Karpas-422 (cell line): ENCODE results near the gene MIEN1. TPM values are rescaled to one million over a fixed set of nuclear protein-coding genes. Genes with fewer than 3 reads are reported as not detected.

ENCODE experiments used
- DNase-seq: peaks from one replicate; pipeline ENCODE4 v3.0.0-alpha.2; 2015
- H2AFZ ChIP-seq: fragments of 200-600 bp; sonication (generic); 2 replicates; pipeline ENCODE4 v1.6.1; 2014; ENCODE audit warnings: antibody characterized with exemption, low read length, mixed read lengths
- H3K27ac ChIP-seq: fragments of 200-600 bp; sonication (generic); 2 replicates; pipeline ENCODE4 v1.5.1; 2014; ENCODE audit warnings: mild to moderate bottlenecking, low read length, moderate library complexity
- H3K27me3 ChIP-seq: fragments of 200-600 bp; sonication (generic); 2 replicates; pipeline ENCODE4 v1.6.1; 2014; ENCODE audit warnings: low read length, mixed read lengths
- H3K36me3 ChIP-seq: fragments of 200-600 bp; sonication (generic); 2 replicates; pipeline ENCODE4 v1.6.1; 2014; ENCODE audit warnings: low read length, mixed read lengths; ENCODE audit not compliant: insufficient read depth
- H3K4me1 ChIP-seq: fragments of 200-600 bp; sonication (generic); 2 replicates; pipeline ENCODE4 v1.6.1; 2014; ENCODE audit warnings: mild to moderate bottlenecking, low read length, mixed read lengths
- H3K4me2 ChIP-seq: fragments of 200-600 bp; sonication (generic); 2 replicates; pipeline ENCODE4 v1.6.1; 2014; ENCODE audit warnings: low read length, low read depth, mild to moderate bottlenecking; ENCODE audit not compliant: poor library complexity, severe bottlenecking
- H3K4me3 ChIP-seq: fragments of 200-600 bp; sonication (generic); 2 replicates; pipeline ENCODE4 v1.5.1; 2014; ENCODE audit warnings: mild to moderate bottlenecking, antibody characterized with exemption, low read length, mixed read lengths
- H3K79me2 ChIP-seq: fragments of 200-600 bp; sonication (generic); 2 replicates; pipeline ENCODE4 v1.6.1; 2014; ENCODE audit warnings: mild to moderate bottlenecking, low read length, mixed read lengths
- H3K9ac ChIP-seq: fragments of 200-600 bp; sonication (generic); 2 replicates; pipeline ENCODE4 v1.6.0; 2014; ENCODE audit warnings: low read length
- H3K9me2 ChIP-seq: fragments of 200-600 bp; sonication (generic), shearing (Covaris generic); replicated peaks from 2 replicates; pipeline ENCODE4 v1.6.0; 2014; ENCODE audit warnings: mild to moderate bottlenecking, low read length, moderate library complexity; ENCODE audit not compliant: insufficient read depth
- H3K9me3 ChIP-seq: fragments of 300-700, 200-600 bp; sonication (generic); 2 replicates; pipeline ENCODE4 v1.6.1; 2014; ENCODE audit warnings: low read length, mixed read lengths
- H4K20me1 ChIP-seq: fragments of 200-600 bp; sonication (generic); 2 replicates; pipeline ENCODE4 v1.6.1; 2014; ENCODE audit warnings: mild to moderate bottlenecking, antibody characterized with exemption, low read length, low read depth; ENCODE audit not compliant: insufficient read depth
- total RNA-seq: library from RNA; depleted of rRNA; stranded (reverse); fragments of >200 nt; shearing (Covaris generic); gene quantifications from 2 replicates; pipeline ENCODE4 v1.2.3, GENCODE V29; 2014; ENCODE audit warnings: low replicate concordance; rRNA removed

Gene MIEN1, protein sequence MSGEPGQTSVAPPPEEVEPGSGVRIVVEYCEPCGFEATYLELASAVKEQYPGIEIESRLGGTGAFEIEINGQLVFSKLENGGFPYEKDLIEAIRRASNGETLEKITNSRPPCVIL
- total RNA-seq = 77.8 and 78.6 TPM in 2 replicates

DNA sequence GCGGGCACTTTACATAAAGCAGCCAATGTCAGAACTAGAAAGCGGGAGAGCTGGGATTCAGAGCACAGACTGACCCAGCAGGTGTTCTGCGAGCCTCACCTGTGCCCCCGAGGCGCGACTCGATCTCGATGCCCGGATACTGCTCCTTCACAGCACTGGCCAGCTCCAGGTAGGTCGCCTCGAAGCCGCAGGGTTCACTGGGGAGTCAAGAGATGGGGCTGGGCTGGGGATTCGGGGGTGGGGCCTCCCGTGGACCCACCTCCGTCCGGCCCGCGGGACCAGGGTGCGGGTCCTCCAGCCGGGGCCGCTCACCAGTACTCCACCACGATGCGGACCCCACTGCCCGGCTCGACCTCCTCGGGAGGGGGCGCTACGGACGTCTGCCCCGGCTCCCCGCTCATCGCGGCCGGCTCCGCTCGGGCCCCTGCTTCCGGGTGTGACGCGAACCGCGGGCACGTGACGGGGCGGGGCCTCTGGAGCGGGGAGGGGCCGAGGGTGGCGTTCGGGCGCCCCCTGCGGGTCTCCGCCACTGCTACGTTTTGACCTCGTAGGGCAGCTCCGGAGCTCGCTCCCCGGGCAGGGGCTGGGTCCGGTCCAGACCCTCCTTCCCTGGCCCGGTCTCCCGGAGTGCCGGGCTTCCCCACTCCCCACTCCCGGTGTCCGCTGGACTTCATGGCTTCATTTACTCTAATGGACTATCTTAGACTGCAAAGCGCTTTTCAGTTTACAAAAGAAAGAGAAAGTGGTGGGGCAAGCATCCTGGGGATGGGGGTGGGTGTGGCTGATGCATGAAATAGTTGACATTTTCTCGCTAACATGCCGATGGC is at the start of gene MIEN1:
TSS of gene MIEN1 (minus strand) at position 438 of the 827 bp plus-strand sequence. CDS start at position 401, 37 bp downstream.
- Histone ChIP-seq H3K36me3 (peaks cover 11% of the 10 kb centered on the region), H3K27me3 (no peaks in the 10 kb centered on the region), H4K20me1 (no peaks in the 10 kb centered on the region), H3K9me2 (no peaks in the 10 kb centered on the region), H3K27ac (peak within 1 kb of the TSS; percentile 56; the same call in 1 of the 2 replicates), H3K79me2 (peaks cover 16% of the 10 kb centered on the region), H3K9ac (peak within 1 kb of the TSS; percentile 96), H2AFZ (peak within 1 kb of the TSS; percentile 67), H3K4me2 (peak within 1 kb of the TSS; percentile 99), H3K4me1 (peaks cover 12% of the 10 kb centered on the region), H3K4me3 (peak within 1 kb of the TSS; percentile 95), H3K9me3 (no peaks in the 10 kb centered on the region)
- DNase-seq = peak; percentile 97

DNA sequence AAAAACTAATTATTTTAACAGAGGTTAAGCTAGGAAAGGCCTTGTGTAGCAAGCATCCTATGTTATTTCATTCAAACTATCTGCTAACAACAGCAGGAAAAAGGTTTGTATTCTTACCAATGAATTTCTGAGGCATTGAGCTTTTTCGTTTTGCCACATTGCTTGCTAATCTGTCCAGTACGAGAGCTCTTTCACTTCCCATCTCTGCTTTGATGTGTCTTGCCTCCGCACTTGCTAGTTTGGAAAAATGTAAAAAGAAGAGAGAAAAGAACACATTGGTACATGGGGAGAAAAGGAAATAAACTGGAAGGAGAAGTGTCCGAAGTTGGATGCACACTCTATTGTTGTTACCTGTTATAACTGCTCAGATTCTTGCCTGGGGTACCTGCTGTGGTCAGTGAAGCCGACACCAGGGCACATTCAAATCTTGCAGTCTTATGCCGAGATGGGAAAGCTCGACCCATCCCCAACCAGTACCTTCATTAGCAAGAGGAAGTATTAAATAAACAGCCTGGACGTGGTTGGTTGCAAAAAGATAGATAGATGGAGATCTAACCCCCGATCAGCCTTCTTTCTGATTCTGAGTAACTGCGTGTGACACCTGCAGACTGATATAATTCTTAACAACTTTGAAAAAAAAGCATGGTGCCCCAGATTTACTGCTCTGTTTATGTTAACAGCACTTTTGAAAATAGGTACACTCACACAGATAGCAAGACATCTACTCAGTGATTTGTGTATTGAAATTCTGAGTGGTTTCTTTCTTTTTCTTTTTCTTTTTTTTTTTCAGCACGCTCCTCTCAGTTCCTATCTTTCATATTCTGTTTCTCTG is 47.4 kb upstream of the MIEN1 start:
- Histone ChIP-seq H3K27ac (peak overlapping the region; percentile 96), H3K4me2 (peak overlapping the region; percentile 65), H3K79me2 (peaks cover 86% of the 10 kb centered on the region), H3K4me3 (peak overlapping the region; percentile 62), H3K4me1 (peaks cover 94% of the 10 kb centered on the region), H3K36me3 (peaks cover 59% of the 10 kb centered on the region; the same call in 1 of the 2 replicates), H2AFZ (no peak overlapping the region), H3K27me3 (no peaks in the 10 kb centered on the region), H3K9me3 (no peaks in the 10 kb centered on the region), H3K9me2 (no peaks in the 10 kb centered on the region), H4K20me1 (no peaks in the 10 kb centered on the region), H3K9ac (peak overlapping the region; percentile 71)
- peak; percentile 80 for DNase-seq

DNA sequence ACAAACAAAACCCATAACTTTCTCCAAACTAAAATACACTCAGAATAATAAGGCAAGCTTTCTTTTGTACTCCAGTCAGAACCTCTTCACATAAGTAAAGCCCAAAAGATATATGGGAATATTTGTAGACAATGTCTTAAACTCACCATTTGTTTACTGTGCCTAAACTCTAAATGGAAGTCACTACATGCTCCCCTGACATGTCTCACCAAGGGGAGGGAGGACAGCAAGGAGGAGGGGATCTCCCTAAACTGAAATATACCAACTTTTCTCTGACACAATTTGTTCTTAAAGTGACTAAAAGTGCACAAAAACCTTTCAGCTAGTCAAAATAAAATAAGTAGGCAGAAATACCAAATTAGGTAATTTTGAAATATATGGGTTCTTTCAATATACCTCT is 45.9 kb upstream of the MIEN1 start:
- Histone ChIP-seq H4K20me1 (no peaks in the 10 kb centered on the region), H3K79me2 (peaks cover 85% of the 10 kb centered on the region), H3K27me3 (no peaks in the 10 kb centered on the region), H3K9ac (peak overlapping the region; percentile 71), H3K4me1 (peaks cover 98% of the 10 kb centered on the region), H3K36me3 (peaks cover 47% of the 10 kb centered on the region; the same call in 1 of the 2 replicates), H3K27ac (peak overlapping the region; percentile 96), H3K9me2 (no peaks in the 10 kb centered on the region), H2AFZ (no peak overlapping the region), H3K9me3 (no peaks in the 10 kb centered on the region), H3K4me2 (peak overlapping the region; percentile 65), H3K4me3 (peak overlapping the region; percentile 62)
- peak; percentile 44 for DNase-seq

DNA sequence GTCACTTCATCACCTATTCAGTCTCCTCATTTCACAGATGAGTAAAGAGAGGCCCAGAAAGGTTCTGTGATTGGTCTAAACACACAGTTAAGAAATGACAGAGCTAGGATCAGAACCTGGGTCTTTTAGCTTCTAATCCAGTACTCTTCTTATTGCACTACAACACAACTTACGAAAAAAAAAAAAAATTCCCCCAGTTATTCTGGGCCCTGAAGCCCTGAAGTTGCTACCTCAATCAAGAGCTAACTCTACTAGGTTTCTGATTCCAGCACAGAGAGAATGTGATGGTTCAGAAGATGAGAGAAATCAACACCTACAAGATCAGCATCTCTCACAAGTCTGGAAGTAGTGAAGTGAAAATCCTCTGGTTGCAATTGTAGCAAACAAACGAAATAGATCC is 44.7 kb upstream of the MIEN1 start:
- peaks cover 85% of the 10 kb centered on the region for H3K79me2 ChIP-seq

DNA sequence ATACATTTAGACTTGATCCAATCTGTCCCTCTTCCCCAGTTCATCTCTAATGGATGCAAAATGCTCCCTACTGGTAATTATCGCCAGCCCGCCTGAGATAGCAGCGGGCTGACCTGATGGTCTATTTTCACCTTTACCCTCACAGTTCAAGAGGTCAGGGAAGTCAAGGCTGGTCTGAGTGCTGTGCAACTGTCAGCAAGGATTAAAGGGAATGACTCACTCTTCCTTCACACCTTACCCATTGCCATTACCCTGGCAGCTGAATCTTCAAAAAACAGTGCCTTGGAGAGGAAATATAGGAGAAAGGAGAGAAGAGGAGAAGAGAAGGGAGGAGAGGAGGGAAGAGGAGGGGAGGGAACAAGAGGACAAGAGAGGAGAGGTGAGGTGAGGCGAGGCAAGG is 43.7 kb upstream of the MIEN1 start:
- Histone ChIP-seq H3K79me2 (peaks cover 90% of the 10 kb centered on the region), H3K27me3 (no peaks in the 10 kb centered on the region), H4K20me1 (no peaks in the 10 kb centered on the region), H2AFZ (no peak overlapping the region), H3K9ac (peak overlapping the region; percentile 57), H3K27ac (peak overlapping the region; percentile 96), H3K36me3 (peaks cover 42% of the 10 kb centered on the region; the same call in 1 of the 2 replicates), H3K4me2 (peak overlapping the region; percentile 65), H3K9me2 (no peaks in the 10 kb centered on the region), H3K4me1 (peaks cover 100% of the 10 kb centered on the region), H3K9me3 (no peaks in the 10 kb centered on the region), H3K4me3 (peak overlapping the region; percentile 25; the same call in 1 of the 2 replicates)
- no peak for DNase-seq

More for the DNA sequence above, 44.7 kb upstream of the MIEN1 start:
- H3K4me1 ChIP-seq = peaks cover 100% of the 10 kb centered on the region
- DNase-seq = peak; percentile 46
- peak overlapping the region; percentile 96 for H3K27ac ChIP-seq
- peak overlapping the region; percentile 57 for H3K9ac ChIP-seq
- H3K9me3 ChIP-seq = no peaks in the 10 kb centered on the region
- peaks cover 41% of the 10 kb centered on the region; the same call in 1 of the 2 replicates for H3K36me3 ChIP-seq
- H3K4me2 ChIP-seq = peak overlapping the region; percentile 65
- H3K9me2 ChIP-seq = no peaks in the 10 kb centered on the region
- no peaks in the 10 kb centered on the region for H4K20me1 ChIP-seq
- no peak overlapping the region for H2AFZ ChIP-seq
- no peaks in the 10 kb centered on the region for H3K27me3 ChIP-seq
- peak overlapping the region; percentile 7; the same call in 1 of the 2 replicates for H3K4me3 ChIP-seq

DNA sequence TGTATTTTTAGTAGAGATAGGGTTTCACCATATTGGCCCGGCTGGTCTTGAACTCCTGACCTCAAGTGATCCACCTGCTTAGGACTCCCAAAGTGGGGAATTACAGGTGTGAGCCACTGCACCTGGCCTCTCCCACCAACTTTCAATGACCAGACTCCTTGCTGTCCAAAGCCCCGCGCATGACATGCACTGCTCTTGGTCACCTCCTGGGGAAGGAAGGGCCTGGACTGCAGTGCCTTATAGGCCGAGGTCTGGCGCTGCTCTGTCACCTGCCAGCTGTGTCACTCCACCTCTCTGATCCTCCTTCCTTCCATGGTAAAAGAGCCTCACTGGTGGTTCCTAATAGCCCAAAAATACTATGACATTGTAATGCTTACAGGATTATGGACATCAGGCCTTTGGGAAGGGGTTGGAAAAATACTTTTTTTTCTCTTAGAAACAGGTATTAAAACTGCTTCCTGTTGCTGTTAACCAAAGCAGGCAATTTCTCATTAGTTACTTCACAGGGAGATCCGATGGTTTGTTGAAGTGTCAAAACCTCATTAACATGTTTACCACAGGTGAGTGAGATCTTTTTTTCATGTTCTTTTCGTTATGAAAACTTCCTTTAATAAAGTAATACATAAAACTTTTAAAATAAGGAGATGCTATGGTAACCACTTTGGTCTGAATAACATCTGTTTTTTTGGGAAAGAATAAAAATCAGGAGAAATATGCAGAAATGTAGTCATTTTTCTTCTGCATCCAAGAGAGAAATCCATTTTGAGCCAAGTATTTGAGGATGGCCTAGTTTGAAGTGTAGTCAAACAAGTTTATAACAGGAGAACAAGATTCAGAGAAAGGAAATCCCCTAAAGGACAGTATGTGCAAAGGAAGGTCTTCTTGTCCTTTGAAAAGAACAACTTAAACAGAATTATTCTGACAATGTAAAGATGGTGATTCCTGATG is 42.9 kb upstream of the MIEN1 start:
- Histone ChIP-seq H4K20me1 (no peaks in the 10 kb centered on the region), H3K27me3 (no peaks in the 10 kb centered on the region), H3K4me3 (peak overlapping the region; percentile 15; the same call in 1 of the 2 replicates), H2AFZ (no peak overlapping the region), H3K9ac (peak overlapping the region; percentile 57), H3K79me2 (peaks cover 93% of the 10 kb centered on the region), H3K4me1 (peaks cover 100% of the 10 kb centered on the region), H3K4me2 (peak overlapping the region; percentile 65), H3K9me3 (no peaks in the 10 kb centered on the region), H3K27ac (peak overlapping the region; percentile 96), H3K9me2 (no peaks in the 10 kb centered on the region), H3K36me3 (peaks cover 50% of the 10 kb centered on the region)
- peak; percentile 49 for DNase-seq

DNA sequence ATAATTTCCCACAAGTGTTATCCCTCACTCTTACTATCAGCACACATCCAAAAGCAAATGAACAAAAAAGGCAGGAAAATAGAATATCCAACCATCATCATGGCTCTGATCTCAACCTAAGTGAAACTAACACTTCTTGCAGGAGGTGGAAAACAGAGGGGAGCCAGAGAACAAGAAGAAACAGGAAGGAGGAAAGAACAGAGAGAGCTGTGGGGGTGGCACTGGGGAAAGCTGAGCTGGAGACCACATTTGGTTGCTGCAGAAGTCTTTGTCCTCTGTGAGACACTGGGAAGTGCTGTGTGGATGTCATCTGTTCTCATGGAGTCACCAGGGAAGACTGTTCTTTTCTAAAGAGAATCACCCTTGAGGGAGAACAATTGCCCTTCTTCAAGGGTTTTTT is 42.1 kb upstream of the MIEN1 start:
- DNase-seq = peak; percentile 58
- Histone ChIP-seq H3K9me2 (no peaks in the 10 kb centered on the region), H3K79me2 (peaks cover 92% of the 10 kb centered on the region), H3K4me3 (peak overlapping the region; percentile 19; the same call in 1 of the 2 replicates), H3K4me1 (peaks cover 97% of the 10 kb centered on the region), H3K27me3 (no peaks in the 10 kb centered on the region), H2AFZ (no peak overlapping the region), H3K27ac (peak overlapping the region; percentile 96), H3K9me3 (no peaks in the 10 kb centered on the region), H3K9ac (peak overlapping the region; percentile 57), H4K20me1 (no peaks in the 10 kb centered on the region), H3K4me2 (peak overlapping the region; percentile 65), H3K36me3 (peaks cover 51% of the 10 kb centered on the region)
